GM13977 (cell line): ENCODE results near the gene CDSN.

ENCODE experiments used
- DNase-seq: peaks from one replicate; pipeline ENCODE4 v3.0.0; 2012; ENCODE audit warnings: low spot score
- CTCF ChIP-seq: IDR thresholded peaks from 2 replicates; pipeline ENCODE4 v1.5.1; 2012; ENCODE audit warnings: mild to moderate bottlenecking, control low read depth; ENCODE audit not compliant: insufficient read depth; ENCODE audit errors: extremely low read depth, missing control alignments
- in situ Hi-C: fragments of 300-500 bp; cut with MboI; formaldehyde crosslinking; loops from one replicate; pipeline ENCODE4 v1.12.0; 2022; ENCODE audit warnings: low sequenced_read_pairs, low pct_unique_long_range_greater_than_20kb, mixed read lengths, inconsistent platforms; ENCODE audit not compliant: unreplicated experiment

Gene CDSN

GRCh38 chr6:31135710-31136109 is 15.5 kb upstream of the CDSN start:
- no peak for TF ChIP-seq CTCF

GRCh38 chr6:31132806-31133205 is 12.6 kb upstream of the CDSN start:
- in situ Hi-C loops = loop anchor here (10.0 kb wide), 1 partner anchor 232 kb away; no protein-coding TSS in a partner anchor
- TF ChIP-seq CTCF = no peak
- no peak for DNase-seq

More at GRCh38 chr6:31135710-31136109, 15.5 kb upstream of the CDSN start:
- no peak for DNase-seq
- in situ Hi-C loops = loop anchor here (5.0 to 10.0 kb wide), 2 partner anchors 57 to 229 kb away; no protein-coding TSS in a partner anchor

- in situ Hi-C loops = loop anchor here (10.0 kb wide), 1 partner anchor 233 kb away; no protein-coding TSS in a partner anchor
- DNase-seq = no peak
- TF ChIP-seq CTCF = no peak
These were observed 11.3 kb upstream of the CDSN start for GRCh38 chr6:31131595-31131994.

GRCh38 chr6:31130751-31131150 is 10.5 kb upstream of the CDSN start:
- no peak for DNase-seq
- in situ Hi-C loops = loop anchor here (10.0 kb wide), 1 partner anchor 234 kb away; no protein-coding TSS in a partner anchor
- TF ChIP-seq CTCF = no peak

- in situ Hi-C loops = no loop called here
- no peak for DNase-seq
These were observed 8.9 kb upstream of the CDSN start for GRCh38 chr6:31129130-31129529.

GRCh38 chr6:31128093-31128676 is 7.9 kb upstream of the CDSN start:
- peak; percentile 75 for TF ChIP-seq CTCF
- peak; percentile 80 for DNase-seq
- in situ Hi-C loops = no loop called here

More at GRCh38 chr6:31129130-31129529, 8.9 kb upstream of the CDSN start:
- TF ChIP-seq CTCF = no peak
